ENCODE measurements around the gene RB1. TPM values are rescaled to one million over a fixed set of nuclear protein-coding genes. Genes with fewer than 3 reads are reported as not detected.
A peak's percentile ranks its signal among the peaks of the same experiment; 100 is the strongest.

Gene RB1
- total and polyA plus RNA-seq, 2 experiments from 2014 or later, result 19.5 to 22.3 TPM

GRCh38 chr13:48411841-48412531 lies 108.4 kb downstream of the RB1 start:
- Mint-ChIP-seq H3K27ac (peak overlapping the region; percentile 73; the same call in 1 of the 2 replicates), H3K36me3 (ENCODE audit: low read depth) (peaks cover 13% of the 10 kb centered on the region), H3K4me3 (peak overlapping the region; percentile 79), H3K27me3 (ENCODE audit: insufficient read depth, low read depth, poor library complexity) (no peaks in the 10 kb centered on the region), H3K9me3 (peaks cover 11% of the 10 kb centered on the region; the same call in 2 of the 3 replicates), H3K4me1 (peaks cover 21% of the 10 kb centered on the region)
- peak; percentile 29; the same call in 2 of the 3 replicates for ATAC-seq
- peaks cover 26% of the 10 kb centered on the region for H3K4me1 ChIP-seq (ENCODE audit: insufficient read depth)
- no peaks in the 10 kb centered on the region for H4K20me1 ChIP-seq (replicated peaks; ENCODE audit: insufficient read depth)
- TF ChIP-seq EZH2 (IDR thresholded peaks at IDR 0.05; ENCODE audit: low read depth, unreplicated experiment), result no peak
- no peak for TF ChIP-seq NANOG (IDR thresholded peaks at IDR 0.05; ENCODE audit: borderline replicate concordance)
- no peak for TF ChIP-seq CTCF (conservative IDR thresholded peaks at IDR 0.05; ENCODE audit: low read depth in 2 of 2)
- no peak for TF ChIP-seq JUNB (IDR thresholded peaks at IDR 0.05; ENCODE audit: unreplicated experiment)
- TF ChIP-seq EZH2phosphoT487 (IDR thresholded peaks at IDR 0.05; ENCODE audit: unreplicated experiment), result no peak
- TF ChIP-seq ZNF114 (CRISPR knock-in tag; IDR thresholded peaks at IDR 0.05), result no peak
- no peaks in the 10 kb centered on the region for H3K36me3 ChIP-seq (ENCODE audit: insufficient read depth)
- H3K4me2 ChIP-seq, result peak overlapping the region; percentile 61
- H3K79me2 ChIP-seq (replicated peaks; ENCODE audit: insufficient read depth), result no peaks in the 10 kb centered on the region
- H3K27me3 ChIP-seq (ENCODE audit: insufficient read depth), result no peaks in the 10 kb centered on the region
- DNase-seq (ENCODE audit: low spot score), result peak; percentile 22
- H3F3A ChIP-seq (replicated peaks; ENCODE audit: low read depth), result no peaks in the 10 kb centered on the region
- H2AFZ ChIP-seq, result no peak overlapping the region
- H3K9me2 ChIP-seq (ENCODE audit: insufficient read depth), result no peaks in the 10 kb centered on the region
- peak overlapping the region; percentile 66 for H3K27ac ChIP-seq (ENCODE audit: low read depth)
- peak overlapping the region; percentile 36 for H3K4me3 ChIP-seq

DNA sequence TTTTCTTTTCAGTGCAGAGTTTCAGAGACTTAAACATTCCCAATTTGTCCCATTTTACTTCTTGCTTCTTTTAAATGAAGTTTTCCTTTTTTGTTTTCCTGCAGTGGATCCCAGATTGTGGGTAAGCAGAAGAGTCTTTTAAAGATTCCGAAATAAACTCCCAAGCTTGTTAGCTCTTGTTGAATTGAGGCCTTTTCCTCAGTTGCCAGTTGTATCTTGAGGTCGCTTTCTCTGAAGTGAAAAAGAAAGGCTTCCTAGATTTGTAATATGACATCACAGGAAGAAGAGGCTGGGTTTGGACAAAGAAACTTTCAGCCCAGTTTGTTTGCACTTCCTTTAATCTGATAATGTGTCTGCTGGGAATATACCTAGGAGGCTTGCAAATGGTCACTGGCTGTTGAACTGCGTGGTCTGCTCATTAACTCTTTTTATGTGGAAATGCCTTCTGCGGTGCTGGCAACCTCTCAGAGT lies 109.4 kb downstream of the RB1 start, which contains the start of gene LPAR6:
TSS of gene LPAR6 (minus strand) at position 233 of the 471 bp plus-strand sequence. CDS start 690 bp downstream, outside the sequence.
- H3K36me3 Mint-ChIP-seq (ENCODE audit: low read depth), result peaks cover 22% of the 10 kb centered on the region
- peak within 1 kb of the TSS; percentile 66 for H3K27ac ChIP-seq (ENCODE audit: low read depth)
- no peaks in the 10 kb centered on the region for H3K36me3 ChIP-seq (ENCODE audit: insufficient read depth)
- peak within 1 kb of the TSS; percentile 82 for H3K27ac Mint-ChIP-seq
- H3F3A ChIP-seq (replicated peaks; ENCODE audit: low read depth), result no peaks in the 10 kb centered on the region
- peaks cover 26% of the 10 kb centered on the region for H3K4me1 ChIP-seq (ENCODE audit: insufficient read depth)
- peak within 1 kb of the TSS; percentile 61 for H3K4me2 ChIP-seq
- H3K79me2 ChIP-seq (replicated peaks; ENCODE audit: insufficient read depth), result no peaks in the 10 kb centered on the region
- no peak within 1 kb of the TSS for H2AFZ ChIP-seq
- peak within 1 kb of the TSS; percentile 36 for H3K4me3 ChIP-seq
- no peaks in the 10 kb centered on the region for H3K9me2 ChIP-seq (ENCODE audit: insufficient read depth)
- peaks cover 19% of the 10 kb centered on the region; the same call in 2 of the 3 replicates for H3K9me3 Mint-ChIP-seq
- H3K4me1 Mint-ChIP-seq, result peaks cover 21% of the 10 kb centered on the region
- TF ChIP-seq EZH2phosphoT487 (IDR thresholded peaks at IDR 0.05; ENCODE audit: unreplicated experiment) (no peak), NANOG (IDR thresholded peaks at IDR 0.05; ENCODE audit: borderline replicate concordance) (0 out of 2 replicates have a peak, but pooled peaks have one; percentile 12)
- H3K27me3 Mint-ChIP-seq (ENCODE audit: insufficient read depth, low read depth, poor library complexity), result no peaks in the 10 kb centered on the region
- peak within 1 kb of the TSS; percentile 79 for H3K4me3 Mint-ChIP-seq
- DNase-seq (ENCODE audit: low spot score) (peak; percentile 35), ATAC-seq (peak; percentile 73)
- no peaks in the 10 kb centered on the region for H4K20me1 ChIP-seq (replicated peaks; ENCODE audit: insufficient read depth)
- H3K27me3 ChIP-seq (ENCODE audit: insufficient read depth), result no peaks in the 10 kb centered on the region

GRCh38 chr13:48414501-48414900 lies 111.0 kb downstream of the RB1 start:
- peaks cover 21% of the 10 kb centered on the region for H3K4me1 Mint-ChIP-seq
- H3K27ac ChIP-seq (ENCODE audit: low read depth), result no peak overlapping the region
- no peaks in the 10 kb centered on the region for H3K79me2 ChIP-seq (replicated peaks; ENCODE audit: insufficient read depth)
- no peak overlapping the region for H3K4me2 ChIP-seq
- no peaks in the 10 kb centered on the region; the same call in 1 of the 2 replicates for H3K36me3 ChIP-seq (ENCODE audit: insufficient read depth)
- no peak overlapping the region for H3K4me3 ChIP-seq
- peaks cover 30% of the 10 kb centered on the region for H3K9me3 Mint-ChIP-seq
- H3K9me2 ChIP-seq (ENCODE audit: insufficient read depth), result 0 out of 2 replicates have a peak, but pooled peaks cover 3% of the 10 kb centered on the region
- H3K27ac Mint-ChIP-seq, result no peak overlapping the region
- no peaks in the 10 kb centered on the region for H4K20me1 ChIP-seq (replicated peaks; ENCODE audit: insufficient read depth)
- TF ChIP-seq CTCF (conservative IDR thresholded peaks at IDR 0.05; ENCODE audit: low read depth in 2 of 2) (no peak), JUNB (IDR thresholded peaks at IDR 0.05; ENCODE audit: unreplicated experiment) (no peak)
- DNase-seq (ENCODE audit: low spot score), result no peak
- H3K36me3 Mint-ChIP-seq (ENCODE audit: low read depth), result peaks cover 26% of the 10 kb centered on the region
- peaks cover 26% of the 10 kb centered on the region for H3K4me1 ChIP-seq (ENCODE audit: insufficient read depth)
- no peak for ATAC-seq
- no peaks in the 10 kb centered on the region for H3F3A ChIP-seq (replicated peaks; ENCODE audit: low read depth)
- H2AFZ ChIP-seq, result no peak overlapping the region
- H3K27me3 ChIP-seq (ENCODE audit: insufficient read depth), result no peaks in the 10 kb centered on the region
- no peaks in the 10 kb centered on the region for H3K27me3 Mint-ChIP-seq (ENCODE audit: insufficient read depth, low read depth, poor library complexity)
- no peak overlapping the region for H3K4me3 Mint-ChIP-seq

Measured in GM23338 (cell line).